DND-41 (cell line): ENCODE data around the gene ART3.

Experiments
- ATAC-seq: fragments of 200-7000 bp; cut with Tn5 transposase; 3 replicates; pipeline ENCODE4 v1.9.1; 2021; ENCODE audit warnings: low read depth; ENCODE audit not compliant: insufficient read depth
- DNase-seq: peaks from one replicate; pipeline ENCODE4 v3.0.0-alpha.2; 2020
- H2AFZ ChIP-seq: 2 replicates; pipeline ENCODE4 v1.6.0; 2012; ENCODE audit warnings: low read depth, low read length
- H3K27ac ChIP-seq: 2 replicates; pipeline ENCODE4 v1.5.1; 2012; ENCODE audit warnings: low read length, inconsistent platforms
- H3K27me3 ChIP-seq: fragments of 200-600 bp; sonication (generic); 2 replicates; pipeline ENCODE4 v1.6.0; 2012; ENCODE audit warnings: low read length, mild to moderate bottlenecking, inconsistent platforms; ENCODE audit not compliant: insufficient read depth, poor library complexity
- H3K36me3 ChIP-seq: 2 replicates; pipeline ENCODE4 v1.5.1; 2012; ENCODE audit warnings: low read length, inconsistent platforms; ENCODE audit not compliant: insufficient read depth
- H3K4me1 ChIP-seq: 2 replicates; pipeline ENCODE4 v1.5.1; 2012; ENCODE audit warnings: mild to moderate bottlenecking, low read length; ENCODE audit not compliant: insufficient read depth
- H3K4me2 ChIP-seq: 2 replicates; pipeline ENCODE4 v1.6.0; 2012; ENCODE audit warnings: mild to moderate bottlenecking, moderate library complexity, low read length, inconsistent platforms; ENCODE audit not compliant: insufficient read depth
- H3K4me3 ChIP-seq, 2 experiments: fragments of 200-600 bp in 1 of 2; shearing (Covaris generic) in 1 of 2; 2 replicates each; pipeline ENCODE4 v1.5.1; 2012 to 2016; ENCODE audit warnings: inconsistent platforms in 2 of 2, low read length in 2 of 2, mild to moderate bottlenecking in 2 of 2, low read depth in 1 of 2, moderate library complexity in 1 of 2
- H3K79me2 ChIP-seq: 2 replicates; pipeline ENCODE4 v1.6.0; 2012; ENCODE audit warnings: low read length, inconsistent platforms; ENCODE audit not compliant: insufficient read depth
- H3K9ac ChIP-seq: 2 replicates; pipeline ENCODE4 v1.6.0; 2012; ENCODE audit warnings: low read depth, mild to moderate bottlenecking, inconsistent platforms, low read length, moderate library complexity
- H3K9me3 ChIP-seq: 2 replicates; pipeline ENCODE4 v1.5.1; 2012; ENCODE audit warnings: low read length, moderate library complexity, mild to moderate bottlenecking, inconsistent platforms; ENCODE audit not compliant: insufficient read depth, severe bottlenecking
- H4K20me1 ChIP-seq: 2 replicates; pipeline ENCODE4 v1.6.0; 2012; ENCODE audit warnings: low read length; ENCODE audit not compliant: insufficient read depth
- CTCF ChIP-seq: IDR thresholded peaks from 2 replicates; pipeline ENCODE4 v1.5.1; 2012; ENCODE audit warnings: borderline replicate concordance, low read length, moderate library complexity, mild to moderate bottlenecking; ENCODE audit not compliant: poor library complexity, severe bottlenecking; ENCODE audit errors: extremely low read depth
- EZH2 ChIP-seq: IDR thresholded peaks from 3 replicates; pipeline ENCODE4 v1.6.1; 2012; ENCODE audit warnings: borderline replicate concordance, low read depth, mild to moderate bottlenecking, moderate library complexity, low read length, inconsistent platforms; ENCODE audit not compliant: severe bottlenecking

The ART3 gene

GRCh38 chr4:76144546-76144945 is 70.0 kb downstream of the ART3 start:
- H3K79me2 ChIP-seq: peaks cover 95% of the 10 kb centered on the region
- no peak for TF ChIP-seq CTCF
- no peak for TF ChIP-seq EZH2
- no peak for ATAC-seq

GRCh38 chr4:76147454-76148141 is 73.1 kb downstream of the ART3 start:
- H2AFZ ChIP-seq: peak overlapping the region; percentile 91

More at GRCh38 chr4:76144546-76144945, 70.0 kb downstream of the ART3 start:
- no peak overlapping the region for H3K27ac ChIP-seq
- peaks cover 25% of the 10 kb centered on the region for H3K4me1 ChIP-seq
- no peak overlapping the region for H3K4me2 ChIP-seq
- no peak for DNase-seq
- no peak overlapping the region for H3K4me3 ChIP-seq
- H3K9ac ChIP-seq: no peak overlapping the region
- H3K9me3 ChIP-seq: no peaks in the 10 kb centered on the region
- no peak overlapping the region for H2AFZ ChIP-seq
- peaks cover 16% of the 10 kb centered on the region; the same call in 1 of the 2 replicates for H4K20me1 ChIP-seq
- H3K27me3 ChIP-seq: no peaks in the 10 kb centered on the region
- peaks cover 42% of the 10 kb centered on the region for H3K36me3 ChIP-seq

GRCh38 chr4:76148142-76148865 is 73.8 kb downstream of the ART3 start, which contains the start of gene NUP54:
Gene NUP54, minus strand, starts transcription at chr4:76148397. Its CDS starts 23 bp downstream, at chr4:76148374.
- peak; percentile 96 for DNase-seq
- Histone ChIP-seq H3K9me3 (no peaks in the 10 kb centered on the region), H2AFZ (peak within 1 kb of the TSS; percentile 93), H3K36me3 (peaks cover 8% of the 10 kb centered on the region), H3K4me2 (peak within 1 kb of the TSS; percentile 66), H3K4me1 (peaks cover 27% of the 10 kb centered on the region), H3K27me3 (no peaks in the 10 kb centered on the region), H3K79me2 (peaks cover 60% of the 10 kb centered on the region), H3K4me3 (peak within 1 kb of the TSS; percentile 74 to 95), H4K20me1 (peaks cover 8% of the 10 kb centered on the region; the same call in 1 of the 2 replicates), H3K9ac (peak within 1 kb of the TSS; percentile 94), H3K27ac (peak within 1 kb of the TSS; percentile 88)
- TF ChIP-seq EZH2: no peak
- peak; percentile 98 for ATAC-seq

More at GRCh38 chr4:76147454-76148141, 73.1 kb downstream of the ART3 start:
- TF ChIP-seq EZH2 (no peak), CTCF (no peak)
- peaks cover 8% of the 10 kb centered on the region; the same call in 1 of the 2 replicates for H4K20me1 ChIP-seq
- peak overlapping the region; percentile 88 for H3K27ac ChIP-seq
- peaks cover 66% of the 10 kb centered on the region for H3K79me2 ChIP-seq
- no peaks in the 10 kb centered on the region for H3K27me3 ChIP-seq
- H3K4me2 ChIP-seq: peak overlapping the region; percentile 66
- H3K4me3 ChIP-seq: peak overlapping the region; percentile 74 to 95
- H3K9ac ChIP-seq: peak overlapping the region; percentile 94
- peaks cover 12% of the 10 kb centered on the region for H3K36me3 ChIP-seq
- ATAC-seq: peak; percentile 38
- peaks cover 27% of the 10 kb centered on the region for H3K4me1 ChIP-seq
- peak; percentile 47 for DNase-seq
- H3K9me3 ChIP-seq: no peaks in the 10 kb centered on the region

- Histone ChIP-seq H3K4me1 (peaks cover 10% of the 10 kb centered on the region), H2AFZ (no peak overlapping the region)
- TF ChIP-seq EZH2 (no peak), CTCF (no peak)
These were observed 78.8 kb downstream of the ART3 start for GRCh38 chr4:76153356-76153755.

More at GRCh38 chr4:76153356-76153755, 78.8 kb downstream of the ART3 start:
- Histone ChIP-seq H3K4me2 (no peak overlapping the region), H3K36me3 (no peaks in the 10 kb centered on the region), H3K9ac (no peak overlapping the region), H3K79me2 (peaks cover 12% of the 10 kb centered on the region), H3K9me3 (no peaks in the 10 kb centered on the region), H4K20me1 (no peaks in the 10 kb centered on the region), H3K27me3 (no peaks in the 10 kb centered on the region), H3K4me3 (no peak overlapping the region), H3K27ac (no peak overlapping the region)
- no peak for ATAC-seq
- no peak for DNase-seq
